HG02759 (cell line): ENCODE results near the gene SLC9A7.

Experiments used
- ATAC-seq: cut with Tn5 transposase; IDR thresholded peaks from one replicate; pipeline ENCODE4 v1.9.1; 2021; ENCODE audit warnings: mild to moderate bottlenecking, moderate library complexity; ENCODE audit not compliant: unreplicated experiment

The SLC9A7 gene

DNA sequence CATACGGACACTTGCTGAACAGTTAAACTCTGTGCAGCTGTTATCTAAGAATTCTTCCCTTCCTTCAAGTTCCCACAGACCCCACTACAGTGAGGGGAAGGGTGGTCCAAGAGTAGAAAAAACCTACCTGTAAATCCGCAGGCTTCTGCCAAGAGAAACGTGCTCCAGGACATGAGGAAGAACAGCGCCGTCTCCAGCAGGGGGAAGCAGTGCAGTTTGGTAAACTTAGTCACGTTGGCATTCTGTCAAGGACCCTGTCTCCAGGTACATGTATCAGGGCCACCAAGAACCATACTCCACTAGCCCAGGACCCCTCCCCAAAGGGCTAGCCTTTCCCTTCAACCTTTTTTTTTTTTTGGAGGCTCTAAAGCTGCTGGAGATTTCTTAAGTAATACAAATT, 105.4 kb downstream of the SLC9A7 start:
- ATAC-seq, result no peak

DNA sequence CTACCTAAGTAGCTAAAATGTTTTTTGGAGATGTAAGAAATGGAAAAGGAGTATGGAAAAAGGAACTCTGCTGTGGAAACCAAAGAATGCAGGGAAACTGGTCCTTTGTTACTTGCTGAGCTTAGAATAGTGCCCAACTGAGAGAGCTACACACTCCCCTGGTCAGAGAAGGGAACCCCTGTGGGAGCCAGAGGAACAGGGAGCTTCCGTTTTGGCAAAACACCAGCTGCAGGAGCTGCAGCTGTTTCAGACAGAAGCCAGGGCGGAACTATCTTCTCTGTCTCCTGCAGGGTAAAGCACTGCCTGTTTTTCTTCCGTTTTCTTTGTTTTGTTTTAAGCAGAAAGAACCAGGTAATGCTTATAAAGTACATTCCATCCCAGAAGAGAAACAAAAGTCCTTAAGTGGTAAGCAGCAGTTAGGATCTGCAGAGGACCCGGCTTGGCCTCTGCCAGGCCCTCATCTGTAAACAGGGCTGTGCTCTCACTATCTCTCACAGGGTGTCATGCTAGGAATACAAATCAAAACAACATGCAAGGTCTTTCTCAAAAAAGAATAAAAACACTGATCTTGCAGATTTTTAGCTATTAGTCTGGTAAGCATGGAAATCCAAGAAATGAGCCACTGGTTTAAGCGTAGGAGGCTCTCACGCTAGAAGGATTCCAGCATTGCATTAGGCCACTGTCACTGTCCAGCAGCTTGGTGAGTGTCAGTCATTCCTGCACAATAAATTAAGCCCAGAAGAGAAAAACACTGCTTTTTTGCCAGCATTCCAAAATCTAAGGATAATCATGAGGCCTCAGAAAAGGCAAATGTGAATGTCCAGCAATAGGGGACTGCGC, 109.3 kb downstream of the SLC9A7 start:
- no peak for ATAC-seq

DNA sequence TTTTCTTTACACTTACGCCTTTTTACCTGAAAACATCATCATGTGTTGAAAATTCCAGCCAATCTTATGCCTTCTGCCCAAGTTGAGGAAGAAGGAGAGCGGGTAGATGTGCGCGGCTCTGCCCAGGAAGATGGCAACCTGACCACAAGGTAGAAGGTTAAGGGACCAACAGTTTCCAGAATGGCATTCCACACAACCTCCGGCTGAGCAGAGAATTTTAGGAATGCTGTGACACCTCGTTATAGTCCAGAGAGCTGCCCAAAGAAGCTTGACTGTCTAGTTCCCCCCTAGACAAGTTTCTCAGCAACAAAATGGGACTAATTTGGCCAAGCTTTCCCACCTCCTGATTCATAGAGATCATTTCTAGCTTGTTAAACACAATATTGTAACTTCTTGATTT, 110.3 kb downstream of the SLC9A7 start:
- ATAC-seq, result no peak

DNA sequence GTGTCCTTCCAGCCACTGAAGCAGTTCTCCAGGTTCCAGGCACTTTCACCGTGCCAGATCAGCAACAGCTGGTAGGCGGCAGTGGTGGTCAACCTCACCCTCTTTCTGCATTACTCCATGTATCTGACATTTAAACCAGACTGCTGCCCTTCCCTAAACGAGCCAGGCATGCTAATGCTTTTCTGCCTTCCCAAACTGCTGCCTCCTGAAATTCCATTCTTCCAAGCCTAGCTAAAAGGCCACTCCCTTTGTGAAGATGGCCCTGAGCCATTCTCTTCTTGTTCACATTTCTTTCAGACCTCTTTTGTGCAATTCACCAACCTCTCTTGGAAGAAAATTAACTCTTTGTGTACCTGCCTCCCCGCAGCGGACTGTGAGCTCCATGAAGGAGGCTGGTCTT, 111.7 kb downstream of the SLC9A7 start:
- no peak for ATAC-seq

DNA sequence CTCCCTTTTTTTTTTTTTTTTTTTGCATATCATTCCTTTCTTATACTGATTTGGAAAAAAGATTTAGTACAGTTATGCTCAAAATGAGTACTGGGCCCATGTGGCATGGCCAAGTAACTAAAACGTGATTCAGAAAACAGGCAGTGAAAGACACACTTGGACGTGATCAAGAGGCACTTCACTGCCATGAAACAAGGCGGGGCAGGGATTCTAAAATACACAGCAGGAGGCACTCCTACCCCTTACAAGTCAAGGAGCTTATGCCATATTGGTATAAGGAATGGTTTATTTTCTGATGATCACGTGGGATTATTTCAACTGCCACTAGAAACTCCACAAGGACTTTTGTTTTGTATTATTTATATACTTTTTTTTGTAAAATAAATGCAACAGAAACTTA, 113.3 kb downstream of the SLC9A7 start:
- ATAC-seq, result no peak

DNA sequence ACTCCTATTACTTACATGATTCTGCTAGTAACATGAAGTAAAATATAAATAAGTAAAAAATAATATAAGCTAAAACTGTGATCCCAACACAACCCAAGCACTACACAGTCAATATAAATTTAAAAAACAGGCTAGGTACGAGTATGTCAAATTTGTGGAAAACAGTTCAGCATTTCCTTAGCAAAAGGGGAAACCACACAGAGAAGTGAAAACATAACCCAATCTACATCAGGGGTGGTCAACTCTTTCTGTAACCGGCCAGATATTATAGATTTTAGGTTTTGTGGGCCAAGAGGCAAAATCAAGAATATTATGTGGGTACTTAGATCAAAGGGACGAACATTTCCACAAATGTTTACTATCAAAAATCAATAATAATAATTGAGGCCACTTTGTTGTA, 115.3 kb downstream of the SLC9A7 start:
- ATAC-seq, result no peak

DNA sequence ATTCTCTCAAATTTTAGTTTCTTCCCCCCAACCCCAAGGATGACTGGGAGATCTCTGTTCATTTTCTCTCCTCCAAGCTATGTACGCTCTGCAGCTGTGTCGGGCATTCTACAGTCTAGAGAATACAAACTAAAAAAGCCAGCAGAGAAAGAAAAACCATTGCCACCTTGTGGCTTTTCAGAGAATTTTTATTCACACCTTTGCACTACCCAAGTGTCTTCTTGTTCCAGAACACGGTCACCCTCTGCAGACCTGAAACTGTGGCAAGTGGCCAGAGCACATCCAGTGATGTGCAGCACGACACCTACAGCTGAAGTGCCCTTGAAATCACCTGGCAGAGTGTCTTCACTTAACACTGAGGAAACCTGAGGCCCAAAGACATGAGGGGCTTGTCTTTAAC, 116.8 kb downstream of the SLC9A7 start:
- no peak for ATAC-seq

DNA sequence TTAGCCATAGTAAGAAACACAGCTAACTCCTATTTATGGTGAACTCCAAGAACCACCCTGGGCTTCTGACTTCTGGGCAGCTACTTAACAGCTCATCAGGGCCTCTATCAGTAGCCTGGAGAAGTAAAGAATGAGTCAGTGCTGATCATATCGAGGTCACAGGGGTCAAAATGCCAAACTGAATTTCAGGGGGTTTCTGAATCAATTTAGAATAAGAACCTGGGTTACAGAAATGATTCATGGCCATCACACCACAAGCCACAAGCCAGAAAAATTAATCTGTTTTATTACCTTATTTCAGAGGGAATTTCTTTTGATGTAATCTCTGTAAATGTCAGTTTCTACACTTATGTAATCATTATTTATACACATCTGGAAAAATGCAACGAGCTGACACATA, 121.0 kb downstream of the SLC9A7 start:
- peak; percentile 75 for ATAC-seq

DNA sequence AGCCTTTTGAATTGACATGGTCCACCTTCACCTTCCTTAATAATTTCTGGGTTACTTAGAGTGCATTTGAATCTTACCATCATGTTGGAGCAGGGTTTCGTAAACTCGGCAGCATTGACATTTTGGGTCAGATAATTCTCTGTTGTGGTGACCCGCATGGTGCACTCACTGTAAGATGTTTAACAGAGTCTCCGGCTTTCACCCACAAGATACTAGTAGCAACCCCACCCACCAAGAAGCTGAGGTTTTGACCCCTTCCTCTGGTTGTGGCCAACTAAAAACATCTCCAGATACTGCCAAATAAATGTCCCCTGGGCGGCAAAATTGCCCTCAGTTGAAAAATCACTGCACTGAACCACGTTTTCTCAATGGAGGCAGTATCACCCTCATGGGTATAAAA, 122.7 kb downstream of the SLC9A7 start:
- ATAC-seq, result no peak

DNA sequence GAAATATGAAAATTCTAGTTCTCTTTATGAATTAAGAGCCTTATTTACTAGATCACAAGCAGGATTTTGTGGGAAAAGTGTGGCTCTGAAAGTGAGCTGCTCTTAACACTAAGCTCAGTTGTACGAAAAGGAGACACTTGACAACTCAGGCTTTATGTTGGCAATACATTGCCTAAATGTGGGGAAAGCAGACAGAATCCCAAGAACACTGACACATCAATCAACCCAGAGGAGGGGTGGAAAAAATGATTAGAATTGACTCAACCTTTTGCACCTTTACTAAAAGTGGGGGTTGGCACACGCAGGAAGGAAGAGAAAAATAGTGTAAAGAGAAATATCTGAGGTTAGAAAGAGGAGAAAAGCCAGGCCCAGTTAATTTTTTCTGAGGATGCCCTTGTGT, 123.7 kb downstream of the SLC9A7 start:
- no peak for ATAC-seq

DNA sequence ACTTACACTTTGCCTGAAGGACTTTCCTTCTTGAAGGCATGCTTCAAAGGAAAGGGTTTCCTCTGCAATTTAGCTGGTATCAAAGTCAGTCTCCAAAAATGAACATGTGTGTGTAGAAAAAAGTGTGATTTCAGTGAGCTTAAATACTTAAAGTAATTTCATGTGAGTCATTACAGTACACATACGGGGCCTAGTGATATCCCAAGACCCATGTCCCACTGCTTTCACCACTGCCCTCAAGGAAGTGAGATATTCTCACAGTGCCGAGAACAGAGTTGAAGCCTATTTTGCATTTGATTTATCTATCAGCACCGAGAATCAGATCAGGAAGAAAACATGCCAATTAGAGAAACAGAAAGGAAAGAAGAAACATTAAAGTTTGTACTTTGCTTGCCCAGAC, 124.3 kb downstream of the SLC9A7 start:
- ATAC-seq, result peak; percentile 45

DNA sequence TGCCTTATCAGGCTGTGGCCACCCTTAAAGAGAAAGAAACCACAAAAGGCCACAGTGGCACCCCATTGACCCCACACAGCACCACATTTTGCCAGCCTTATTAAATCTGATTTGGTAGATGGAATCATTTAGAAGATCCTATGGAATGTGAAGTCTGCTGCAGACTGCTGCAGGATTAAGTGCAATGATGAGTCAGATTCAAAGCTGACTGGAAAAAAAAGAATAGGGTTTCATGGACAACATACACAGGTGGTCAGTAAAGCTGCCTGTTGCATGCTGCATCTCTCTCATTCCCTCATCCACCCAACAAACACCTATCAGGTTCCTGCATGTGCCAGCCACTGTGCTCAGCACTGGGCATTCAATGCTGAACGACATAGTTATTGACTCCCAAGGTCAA, 128.8 kb downstream of the SLC9A7 start:
- ATAC-seq, result no peak

DNA sequence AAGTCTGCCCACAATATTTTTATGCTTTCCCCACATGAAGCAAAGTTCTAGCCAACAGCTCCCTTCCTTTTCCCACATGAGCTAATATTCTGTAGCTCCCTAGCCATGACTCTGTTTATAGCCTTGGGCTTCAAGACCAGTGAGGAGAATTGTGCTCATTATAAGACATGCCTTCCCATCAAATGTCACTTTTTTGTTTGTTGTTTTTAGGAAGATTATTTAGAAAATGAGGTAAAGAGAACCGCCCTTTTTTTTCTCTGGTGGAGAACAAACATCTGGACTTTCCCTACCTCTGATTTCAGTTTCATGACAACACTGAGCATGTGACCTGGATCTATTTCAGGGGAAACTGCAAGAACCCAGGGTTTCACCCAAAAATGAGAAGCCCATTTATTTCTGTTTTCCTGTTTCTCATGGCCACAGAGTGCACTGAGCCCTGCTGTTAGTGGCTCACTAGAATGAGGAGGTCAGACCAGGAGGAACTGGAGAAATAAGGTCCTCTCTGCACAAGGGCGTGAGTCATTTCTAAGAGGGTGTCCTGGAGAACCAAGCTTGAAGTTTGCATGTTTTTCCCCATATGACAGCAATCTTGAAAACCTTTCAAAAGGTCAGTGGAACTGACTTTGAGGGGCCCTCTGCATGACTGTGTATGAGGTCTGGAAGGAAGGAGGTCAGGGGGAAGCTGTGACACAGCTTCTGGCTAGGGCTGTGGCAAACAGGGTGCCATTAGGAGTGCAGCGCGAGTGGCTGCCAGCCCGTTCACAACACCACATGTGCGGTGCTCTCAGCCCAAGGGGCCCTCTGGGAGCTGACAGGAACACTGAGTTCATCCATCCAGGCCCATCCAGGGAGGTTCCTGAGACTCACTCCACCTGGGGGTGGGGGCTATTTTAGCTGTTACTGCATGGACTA, 130.2 kb downstream of the SLC9A7 start:
- peak; percentile 93 for ATAC-seq

DNA sequence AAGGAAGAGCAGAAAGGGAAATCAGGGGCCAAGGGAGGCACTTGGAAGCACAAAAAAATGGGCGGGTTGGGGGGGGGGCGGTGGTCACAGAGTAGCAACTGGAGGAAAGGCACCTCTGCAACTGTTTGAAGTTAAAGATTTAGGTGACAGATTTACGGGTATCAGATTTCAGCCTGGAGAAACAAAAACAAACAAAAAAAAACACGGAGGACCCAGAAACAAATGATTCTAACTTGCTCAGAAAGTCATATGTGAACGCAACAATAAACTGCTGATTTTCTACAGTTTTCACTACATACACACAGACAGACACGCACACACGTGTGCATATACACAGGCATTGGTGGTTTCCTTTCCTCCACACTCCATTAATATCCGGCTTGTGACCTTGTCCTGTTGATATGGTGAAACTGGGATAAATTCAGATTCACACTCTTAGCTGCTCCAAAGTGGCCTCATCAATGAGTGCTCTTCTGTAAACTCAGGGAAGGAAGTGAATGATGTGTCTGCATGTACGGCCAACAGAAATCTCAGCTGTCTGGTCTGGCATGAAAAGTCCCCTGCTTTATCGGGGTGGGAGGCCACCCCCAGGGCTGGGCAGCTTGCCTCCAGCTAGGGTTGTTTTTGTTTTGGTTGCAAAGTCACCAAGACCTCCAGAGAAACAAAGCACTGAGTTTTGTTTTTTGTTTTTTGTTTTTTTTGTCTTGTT, 131.1 kb downstream of the SLC9A7 start:
- peak; percentile 12 for ATAC-seq

DNA sequence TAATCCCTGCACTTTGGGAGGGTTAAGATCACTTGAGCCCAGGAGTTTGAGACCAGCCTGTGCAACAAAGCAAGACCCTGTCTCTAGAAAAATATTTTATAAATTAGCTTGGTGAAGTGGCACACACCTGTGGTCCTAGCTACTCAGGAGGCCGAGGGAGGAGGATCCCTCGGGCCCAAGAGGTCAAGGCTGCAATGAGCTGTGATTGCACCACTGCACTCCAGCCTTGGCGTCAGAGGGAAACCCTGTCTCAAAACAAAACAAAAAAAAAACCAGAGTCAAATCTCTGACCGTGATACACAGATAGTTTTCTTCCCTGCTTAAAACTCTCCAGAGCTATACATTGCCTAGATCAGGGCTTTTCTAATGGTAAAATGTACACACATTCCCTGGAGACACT, 131.9 kb downstream of the SLC9A7 start:
- ATAC-seq, result no peak

DNA sequence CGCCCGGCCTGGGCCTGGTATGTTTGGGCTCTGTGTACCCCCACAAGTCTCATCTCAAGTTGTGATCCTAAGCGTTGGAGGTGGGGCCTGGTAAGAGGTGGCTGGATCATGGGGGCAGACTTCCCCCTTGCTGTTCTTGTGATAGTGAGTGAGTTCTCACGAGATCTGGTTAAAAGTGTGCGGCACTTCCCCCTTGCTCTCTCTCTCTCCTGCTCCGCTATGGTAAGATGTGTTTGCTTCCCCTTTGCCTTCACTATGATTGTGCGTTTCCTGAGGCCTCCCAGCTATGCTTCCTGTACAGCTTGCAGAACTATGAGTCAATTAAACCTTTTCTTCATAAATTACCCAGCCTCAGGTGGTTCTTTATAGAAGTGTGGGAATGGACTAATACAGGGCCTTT, 132.4 kb downstream of the SLC9A7 start:
- no peak for ATAC-seq

DNA sequence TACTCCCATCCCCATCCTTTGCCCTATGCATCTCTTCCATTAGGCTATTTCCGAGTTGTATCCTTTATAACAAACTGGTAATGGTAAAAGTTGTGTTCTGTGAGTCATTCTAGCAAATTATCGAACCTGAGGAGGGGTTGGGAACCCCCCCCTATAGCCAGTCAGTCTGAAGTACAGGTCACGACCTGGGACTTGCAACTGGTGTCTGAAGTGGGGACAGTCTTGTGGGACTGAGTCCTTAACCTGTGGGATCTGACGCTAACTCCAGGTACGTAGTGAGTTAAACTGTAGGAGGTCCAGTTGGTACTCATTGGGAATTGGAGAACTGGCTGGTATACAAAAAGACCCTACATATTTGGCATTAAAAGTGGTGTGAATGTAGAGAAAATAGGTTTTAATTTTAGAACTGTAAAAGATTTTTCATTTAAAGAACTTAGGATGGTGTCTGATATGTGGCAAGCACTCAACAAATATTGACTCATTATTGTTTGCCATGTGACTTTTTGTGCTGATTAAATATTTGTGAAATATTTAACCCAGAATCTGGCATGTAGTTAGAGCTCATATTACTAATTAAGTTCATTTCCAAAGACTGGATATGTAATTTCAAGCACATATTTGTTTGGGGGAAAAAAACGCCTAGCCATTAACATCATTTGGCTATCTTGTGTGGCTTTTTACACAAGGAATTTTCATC, 134.7 kb downstream of the SLC9A7 start:
- no peak for ATAC-seq

DNA sequence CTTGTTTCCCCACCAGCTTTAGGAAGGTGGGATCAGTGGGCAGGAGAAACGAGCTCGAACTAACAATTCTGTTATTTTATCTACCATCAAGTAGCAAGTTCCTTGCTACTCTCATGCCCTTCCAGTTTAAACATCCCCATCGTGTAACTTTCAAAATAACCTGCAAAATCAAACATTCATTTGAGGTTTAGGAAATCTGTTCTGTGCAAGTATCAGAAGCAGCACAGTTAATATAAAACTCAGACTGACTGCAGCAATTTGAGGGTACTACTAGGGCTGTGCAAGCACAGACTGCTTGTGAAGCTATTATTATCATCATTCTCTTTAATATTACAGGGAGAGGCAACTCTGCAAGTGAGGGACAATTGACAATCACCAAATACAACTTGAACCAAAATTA, 137.3 kb downstream of the SLC9A7 start:
- no peak for ATAC-seq

DNA sequence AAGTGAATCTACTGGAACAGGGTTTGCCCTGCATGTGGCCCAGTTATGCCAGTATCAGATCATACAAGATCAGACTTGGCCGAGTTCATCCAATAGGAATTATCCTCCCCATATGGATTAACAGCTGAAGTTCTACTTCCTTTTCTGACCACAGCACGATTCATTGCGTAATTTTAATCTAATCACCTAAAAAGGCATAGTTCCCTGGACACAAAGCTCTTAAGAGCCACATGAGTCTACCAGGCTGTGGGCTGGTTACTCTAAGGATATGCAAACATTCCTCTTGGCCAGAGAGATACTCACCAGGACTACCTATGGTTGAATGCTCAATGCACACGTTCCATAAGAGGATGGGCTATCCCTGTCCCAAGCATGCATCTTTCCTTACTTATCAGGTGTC, 138.4 kb downstream of the SLC9A7 start:
- ATAC-seq, result no peak

DNA sequence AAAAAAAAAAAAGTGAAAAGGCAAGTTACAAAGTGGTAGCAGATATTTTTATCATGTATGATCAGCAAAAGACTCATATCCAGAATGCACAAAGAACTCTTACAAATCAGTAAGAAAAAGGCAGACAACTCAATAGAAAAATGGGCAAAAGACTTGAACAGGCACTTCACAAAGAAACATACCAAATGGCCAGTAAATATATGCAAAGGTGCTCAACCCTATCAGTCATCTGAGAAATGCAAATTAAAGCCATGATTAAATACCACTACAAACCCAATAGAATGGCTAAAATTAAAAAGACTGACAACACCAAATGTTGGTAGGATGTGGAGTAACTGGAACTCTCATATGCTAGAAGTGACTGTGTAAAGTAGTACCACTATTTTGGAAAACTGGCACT, 140.0 kb downstream of the SLC9A7 start:
- ATAC-seq, result no peak

DNA sequence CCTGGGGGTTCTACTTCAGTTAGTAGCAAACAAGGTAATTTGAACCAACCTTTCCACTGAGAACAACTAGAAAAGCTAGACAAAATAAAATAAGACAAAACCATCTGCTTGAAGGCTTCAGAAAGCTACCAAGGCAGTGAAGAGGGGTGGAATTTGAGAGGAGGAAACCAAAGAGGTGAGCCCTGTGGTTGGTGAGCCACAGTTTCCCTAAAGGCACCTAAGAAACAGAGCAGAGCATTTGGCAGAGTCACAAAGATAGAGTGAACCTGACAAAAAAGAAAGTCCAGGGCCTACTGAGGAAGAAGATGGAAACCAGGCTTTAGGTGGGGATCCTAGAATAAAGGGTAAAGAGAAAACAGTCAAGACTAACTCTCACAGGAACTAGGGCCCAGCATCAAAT, 141.0 kb downstream of the SLC9A7 start:
- ATAC-seq, result no peak
